ENCODE results near the gene CPSF7.
"Not testable (repeated sequence)": the region's sequence is repeated elsewhere in the genome, so short reads cannot be mapped to it uniquely, and the experiment has no call there.

Gene CPSF7

DNA sequence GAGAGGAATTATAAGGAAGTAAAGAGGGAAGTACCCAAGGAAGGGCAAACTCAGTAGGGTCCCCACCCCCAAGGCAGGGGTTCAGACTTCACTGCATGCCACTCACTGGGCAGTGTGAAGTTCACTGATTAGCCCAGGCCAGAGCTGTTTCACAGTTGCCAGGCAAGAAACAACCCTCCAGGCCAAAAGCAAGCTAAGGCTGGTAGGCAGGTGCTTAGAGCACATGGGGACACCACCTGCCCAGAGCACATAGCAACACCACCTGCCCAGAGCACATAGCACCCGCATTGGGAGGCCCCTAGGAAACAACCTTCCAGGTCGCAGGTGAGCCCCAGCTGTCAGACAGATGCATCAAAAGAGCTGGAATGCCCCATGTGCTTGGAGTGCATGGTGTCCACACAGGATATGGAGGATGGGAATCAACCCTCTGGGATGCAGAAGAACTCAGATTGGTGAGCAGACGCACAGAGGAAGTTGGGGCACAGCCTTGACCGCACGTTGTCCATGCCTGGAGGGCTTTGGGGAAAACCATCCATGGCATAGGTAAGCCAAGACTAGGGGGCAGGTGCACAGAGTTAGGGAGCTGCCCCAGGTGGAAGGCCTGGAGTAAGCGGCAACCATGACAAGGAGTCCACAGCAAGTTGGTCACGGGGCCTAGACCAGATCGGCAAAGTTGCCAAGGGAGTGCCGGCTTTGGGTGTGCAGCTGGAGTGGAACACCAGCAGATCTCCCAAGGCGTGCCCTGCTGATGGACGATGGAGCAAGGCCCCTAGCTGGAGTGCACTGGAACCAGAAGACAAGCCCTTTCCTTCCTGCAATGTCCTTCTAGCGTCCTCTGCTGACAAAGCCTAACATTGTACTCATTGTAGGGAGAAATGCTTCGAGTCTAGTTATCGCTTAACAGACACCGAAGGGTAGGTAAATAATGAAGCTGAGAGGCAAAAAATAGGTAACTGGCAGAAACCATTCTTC is 45.2 kb downstream of the CPSF7 start:
- no peak for DNase-seq (ENCODE audit: low read depth)

DNA sequence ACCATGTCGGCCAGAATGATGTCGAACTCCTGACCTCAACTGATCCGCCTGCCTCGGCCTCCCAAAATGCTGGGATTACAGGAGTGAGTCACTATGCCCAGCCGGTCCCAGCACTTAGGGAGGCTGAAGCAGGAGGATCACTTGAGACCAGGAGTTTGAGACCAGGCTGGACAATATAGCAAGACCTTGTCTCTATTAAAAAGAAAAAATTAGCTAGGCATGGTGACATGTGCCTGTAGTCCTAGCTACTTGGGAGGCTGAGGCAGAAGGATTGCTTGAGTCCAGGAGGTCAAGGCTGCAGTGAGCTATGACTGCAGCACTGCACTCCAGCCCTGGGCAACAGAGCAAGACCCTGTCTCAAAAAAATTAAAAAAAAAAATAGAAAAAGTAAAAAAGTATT is 45.9 kb downstream of the CPSF7 start:
- not testable (repeated sequence) for DNase-seq (ENCODE audit: low read depth)

DNA sequence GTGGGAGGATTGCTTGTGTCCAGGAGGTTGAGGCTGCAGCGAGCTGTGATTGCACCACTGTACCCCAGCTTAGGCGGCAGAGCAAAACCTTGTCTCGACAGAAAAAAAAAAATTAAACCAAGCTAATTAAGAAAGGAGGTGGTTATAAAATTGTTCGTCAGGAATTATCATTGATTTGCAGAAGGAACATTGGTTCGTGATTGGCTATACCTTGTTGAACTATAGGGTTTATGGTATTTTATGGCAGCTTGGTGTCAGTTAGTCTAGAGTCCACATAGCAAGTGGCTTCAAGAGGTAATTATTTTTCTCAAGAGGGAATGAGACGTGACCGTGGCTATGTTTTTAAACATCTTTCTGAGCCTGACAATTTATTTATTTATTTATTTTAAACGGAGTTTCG is 48.9 kb downstream of the CPSF7 start:
- no peak for DNase-seq (ENCODE audit: low read depth)

- peak; percentile 97 for DNase-seq (ENCODE audit: low read depth)
These were observed 51.0 kb downstream of the CPSF7 start for GRCh38 chr11:61378713-61379313.

DNA sequence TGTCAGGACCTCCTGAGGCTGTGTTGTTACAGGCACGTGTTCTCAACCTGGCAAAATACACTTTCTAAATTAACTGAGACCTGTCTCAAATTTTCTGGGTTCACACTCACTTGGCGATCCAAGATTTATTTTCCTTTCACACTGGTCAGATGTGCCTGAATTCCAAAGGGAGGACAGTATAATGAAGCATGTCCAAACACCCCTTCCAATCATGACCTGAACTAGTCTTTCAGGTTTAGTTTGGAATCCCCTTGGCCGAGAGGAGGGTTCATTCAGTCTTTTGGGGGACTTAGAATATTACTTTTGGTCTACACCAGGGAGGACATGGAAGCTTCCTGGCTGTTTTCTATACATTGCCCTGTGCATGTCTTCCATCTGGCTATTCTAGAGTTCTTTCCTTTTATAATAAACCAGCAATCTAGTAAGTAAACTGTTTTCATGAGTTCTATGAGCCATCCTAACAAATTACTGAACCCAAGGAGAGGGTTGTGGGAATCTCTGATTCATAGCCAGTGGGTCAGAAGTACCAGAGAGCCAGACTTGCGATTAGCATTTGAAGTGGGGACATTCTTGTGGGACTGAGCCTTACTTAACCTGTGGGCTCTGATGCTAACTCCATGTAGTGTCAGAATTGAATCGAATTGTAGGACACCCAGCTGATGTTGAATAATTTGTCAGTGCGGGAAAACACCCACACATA is 52.2 kb downstream of the CPSF7 start:
- DNase-seq (ENCODE audit: low read depth) = no peak

GRCh38 chr11:61375761-61376108 is 54.0 kb downstream of the CPSF7 start:
- DNase-seq (ENCODE audit: low read depth) = no peak

DNA sequence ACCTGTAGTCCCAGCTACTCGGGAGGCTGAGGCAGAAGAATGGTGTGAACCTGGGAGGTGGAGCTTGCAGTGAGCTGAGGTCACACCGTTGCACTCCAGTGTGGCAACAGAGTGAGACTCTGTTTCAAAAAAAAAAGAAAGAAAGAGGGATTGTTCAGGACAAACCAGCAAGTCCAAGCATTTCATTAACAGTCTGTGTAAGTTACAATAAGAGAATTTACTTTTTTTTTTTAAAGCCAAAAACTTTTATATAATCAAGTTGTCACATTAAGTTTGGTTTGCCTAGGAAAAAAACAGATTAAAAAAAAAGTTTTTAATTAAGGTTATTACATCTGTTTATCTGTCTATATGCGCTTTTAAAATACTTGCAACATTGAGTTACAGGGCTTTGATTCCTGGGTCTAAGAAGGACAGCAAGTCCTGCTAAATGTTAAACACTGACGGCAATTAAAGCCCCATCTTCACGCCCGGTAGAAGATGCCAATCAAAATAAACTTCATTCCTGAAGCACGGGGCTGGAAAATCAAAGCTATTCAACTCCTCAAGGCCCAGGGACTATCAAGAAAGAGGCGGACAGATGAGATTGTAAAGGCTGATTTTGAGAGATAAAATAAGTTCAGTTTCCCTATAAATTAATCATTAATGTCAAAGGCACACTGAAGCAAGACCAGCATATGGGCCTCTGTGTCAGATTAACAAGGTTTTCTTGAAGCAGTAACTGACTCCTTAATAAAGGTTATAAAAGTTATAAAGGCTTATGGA is 56.9 kb downstream of the CPSF7 start:
- DNase-seq (ENCODE audit: low read depth) = no peak

DNA sequence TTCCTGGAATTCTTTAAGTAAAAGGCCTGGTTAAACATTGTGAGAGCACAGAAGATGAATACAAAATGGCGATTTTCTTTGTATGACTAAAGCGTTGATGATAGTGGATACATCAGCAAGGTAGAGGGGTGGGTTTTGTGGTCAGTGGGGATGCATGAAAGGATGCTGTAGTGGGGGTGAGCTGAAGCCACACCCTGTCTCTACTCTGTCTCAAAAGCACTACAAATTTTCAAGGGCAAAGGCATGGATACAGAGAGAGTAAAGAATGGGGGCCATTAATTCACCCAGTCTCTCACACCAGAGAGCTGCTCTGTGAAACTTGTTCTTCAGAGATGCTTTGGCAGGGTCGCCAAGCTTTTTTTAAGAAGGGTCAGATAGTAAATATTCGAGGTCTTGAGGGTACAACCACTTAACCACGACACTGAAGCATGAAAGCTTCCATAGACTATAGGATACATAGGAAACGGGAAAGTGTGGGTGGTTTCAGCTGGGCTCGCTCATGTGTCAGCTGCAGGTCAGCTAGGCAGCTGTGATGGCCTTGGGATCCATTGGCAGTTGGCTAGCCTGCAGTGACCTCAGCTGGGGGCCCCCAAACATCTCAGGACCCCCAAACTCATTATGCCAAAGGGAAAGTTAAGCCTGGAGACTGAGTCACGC is 59.3 kb downstream of the CPSF7 start:
- DNase-seq (ENCODE audit: low read depth) = no peak

DNA sequence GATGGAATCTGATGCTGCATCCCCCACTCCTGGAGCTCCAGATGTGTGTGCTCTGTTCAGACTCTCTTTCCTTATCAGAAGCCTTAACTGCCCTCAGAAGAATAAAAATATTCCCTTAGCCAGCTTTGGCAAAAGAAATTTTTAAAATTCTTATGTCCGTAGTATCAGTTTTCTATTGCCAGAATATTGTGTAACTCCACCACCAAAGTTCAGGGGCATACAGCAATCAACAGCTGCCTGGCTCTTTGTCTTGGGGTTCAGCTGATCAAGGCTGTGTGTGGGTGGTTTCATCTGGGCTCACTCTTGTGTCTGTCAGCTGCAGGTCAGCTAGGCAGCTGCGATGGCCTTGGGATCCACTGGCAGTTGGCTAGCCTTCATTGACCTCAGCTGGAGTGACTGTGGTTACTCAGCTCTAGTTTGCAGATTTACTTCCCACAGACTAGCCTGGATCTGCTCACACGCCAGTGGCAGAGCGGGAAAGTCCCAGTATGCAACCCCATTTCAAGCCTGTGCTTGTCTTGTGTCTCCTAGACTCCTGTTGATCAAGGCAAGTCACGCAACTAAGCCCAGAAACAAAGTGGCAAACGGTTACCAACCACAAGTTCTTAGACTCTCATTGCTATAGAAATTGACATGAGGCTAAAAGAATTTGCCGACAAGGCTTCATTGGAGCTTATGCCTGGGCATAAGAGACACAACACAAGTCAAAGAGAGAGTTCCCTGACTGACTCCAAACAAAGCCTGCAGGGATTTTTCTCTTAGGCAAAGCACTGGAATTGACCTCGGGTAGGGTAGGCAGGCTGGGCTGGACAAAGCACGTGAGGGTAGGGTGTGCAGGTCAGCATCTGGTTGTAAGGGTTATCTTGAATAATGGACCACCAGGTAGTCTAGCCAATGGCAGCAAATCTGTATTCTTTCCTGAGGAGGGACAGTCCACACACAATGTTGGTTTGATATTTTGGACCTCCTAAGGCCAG is 60.1 kb downstream of the CPSF7 start:
- DNase-seq (ENCODE audit: low read depth) = peak; percentile 90

- DNase-seq (ENCODE audit: low read depth) = no peak
These were observed 61.1 kb downstream of the CPSF7 start for GRCh38 chr11:61368646-61369045.

DNA sequence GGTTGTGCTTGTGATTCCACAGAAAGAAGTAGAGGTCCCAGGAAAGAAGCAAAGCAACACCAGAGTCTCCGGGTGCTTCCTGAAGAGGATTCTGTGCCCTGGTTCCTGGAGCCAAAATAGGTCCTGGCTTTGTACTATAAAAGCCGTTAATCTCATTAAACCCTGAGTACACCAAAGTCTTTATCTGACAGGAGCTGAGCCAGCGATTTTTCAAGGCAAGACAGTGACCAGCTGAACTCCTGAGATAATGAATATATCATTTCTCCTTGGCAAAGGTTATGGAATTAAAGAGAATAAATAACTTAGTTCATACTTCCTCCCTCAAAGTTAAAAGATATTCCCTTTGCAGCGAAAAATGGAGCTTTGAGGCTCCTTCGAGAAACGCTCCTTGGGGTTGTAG is 62.4 kb downstream of the CPSF7 start:
- DNase-seq (ENCODE audit: low read depth) = no peak

- no peak for DNase-seq (ENCODE audit: low read depth)
These were observed 65.6 kb downstream of the CPSF7 start for GRCh38 chr11:61364012-61364675.

DNA sequence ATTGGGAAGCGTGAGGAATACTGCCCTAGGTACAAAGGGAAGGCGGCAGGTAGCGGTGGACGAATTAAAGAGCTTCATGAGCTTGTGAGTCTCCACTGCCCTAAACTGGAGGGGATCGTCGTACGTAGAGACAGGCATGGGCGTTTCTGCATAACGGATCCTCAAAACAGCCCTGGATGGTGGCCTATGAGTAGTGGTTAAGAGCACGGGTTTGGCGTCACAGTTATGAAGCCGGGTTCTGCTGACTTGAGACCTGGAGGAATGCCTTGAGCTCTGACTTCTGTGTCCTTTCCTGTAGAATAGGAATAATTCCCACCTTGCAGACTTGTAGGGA is 67.3 kb downstream of the CPSF7 start:
- peak; percentile 46 for DNase-seq (ENCODE audit: low read depth)

GRCh38 chr11:61361741-61362541 is 67.8 kb downstream of the CPSF7 start, which contains the start of the genes CYB561A3 and TMEM138:
Gene CYB561A3 (minus strand): TSS chr11:61361882. CDS start chr11:61356713, 5,169 bp downstream.
Gene TMEM138 (plus strand): TSS chr11:61362374. CDS start chr11:61364391, 2,017 bp downstream.
- DNase-seq (ENCODE audit: low read depth) = peak; percentile 93

- no peak for DNase-seq (ENCODE audit: low read depth)
These were observed 68.5 kb downstream of the CPSF7 start for GRCh38 chr11:61361237-61361740.

- no peak for DNase-seq (ENCODE audit: low read depth)
These were observed 70.3 kb downstream of the CPSF7 start for GRCh38 chr11:61359516-61359915.

DNA sequence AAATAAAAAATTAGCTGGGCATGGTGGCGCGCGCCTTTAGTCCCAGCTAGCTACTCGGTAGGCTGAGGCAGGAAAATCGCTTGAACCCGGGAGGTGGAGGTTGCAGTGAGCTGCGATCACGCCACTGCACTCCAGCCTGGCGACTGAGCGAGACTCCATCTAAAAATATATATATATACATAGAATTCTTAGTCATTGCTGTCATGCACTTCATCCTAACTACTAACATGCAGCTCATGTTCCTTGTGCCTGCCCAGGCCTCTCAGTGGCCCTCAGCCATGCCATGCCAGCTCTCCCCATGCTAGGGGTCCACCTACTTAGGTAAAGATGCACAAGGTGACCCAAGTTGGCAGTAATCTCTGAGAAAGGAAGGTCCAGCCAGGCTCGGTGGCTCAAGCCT is 71.2 kb downstream of the CPSF7 start:
- no peak for DNase-seq (ENCODE audit: low read depth)

DNA sequence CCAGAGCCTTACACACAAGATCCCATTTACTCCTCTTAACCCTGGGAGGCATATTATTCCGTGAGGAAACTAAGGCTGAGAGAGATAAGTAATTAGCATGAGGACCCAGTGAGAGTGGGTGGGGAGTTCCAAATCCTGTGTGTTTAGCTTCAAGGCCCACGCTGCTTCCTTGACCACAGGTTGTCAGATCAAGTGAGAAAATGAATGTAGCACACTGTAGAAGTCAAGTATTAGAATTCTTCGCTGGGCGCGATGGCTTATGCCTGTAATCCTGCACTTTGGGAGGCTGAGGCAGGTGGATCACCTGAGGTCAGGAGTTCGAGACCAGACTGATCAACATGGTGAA is 71.9 kb downstream of the CPSF7 start:
- no peak for DNase-seq (ENCODE audit: low read depth)

Data from fibroblast of gingiva (primary cell).